Caco-2 (cell line): Measurements from ENCODE around the gene FAAP20. TPM values are rescaled to one million over a fixed set of nuclear protein-coding genes. Genes with fewer than 3 reads are reported as not detected.

Experiments
- BruUV-seq: library from RNA; stranded (reverse); fragments of 400-500 nt; replicated peaks from 2 replicates; lab custom pipeline; 2021; lab: Mats Ljungman, UMichigan
- CTCF ChIA-PET: fragments of 300-600 bp; sonication (Branson Sonifier 250); formaldehyde crosslinking; loops from one replicate; lab custom pipeline; 2022; ENCODE audit warnings: antibody characterized with exemption; lab: Charles Lee
- POLR2A ChIA-PET: fragments of 300-600 bp; sonication (Branson Sonifier 250); formaldehyde crosslinking; loops from one replicate; lab custom pipeline; 2022; ENCODE audit warnings: antibody characterized with exemption; lab: Charles Lee
- DNase-seq, 2 experiments: peaks; one replicate each; pipeline versions ENCODE4 v3.0.0 to v3.0.0-alpha.2; 2020 to 2022
- H3K27me3 ChIP-seq: replicated peaks from 2 replicates; pipeline ENCODE4 v1.6.0; 2011; ENCODE audit warnings: low read length; ENCODE audit not compliant: control insufficient read depth, insufficient read depth
- H3K36me3 ChIP-seq: 2 replicates; pipeline ENCODE4 v1.5.1; 2011; ENCODE audit warnings: low read length; ENCODE audit not compliant: control insufficient read depth, insufficient read depth
- H3K4me1 ChIP-seq: fragments of 250-450 bp; sonication (Bioruptor Pico); 2 replicates; pipeline ENCODE4 v1.5.1; 2020; ENCODE audit warnings: mild to moderate bottlenecking
- H3K4me3 ChIP-seq: 2 replicates; pipeline ENCODE4 v1.5.1; 2011; ENCODE audit warnings: low read depth, mild to moderate bottlenecking, control low read depth, low read length
- H3K9me3 ChIP-seq: fragments of 250-450 bp; sonication (Bioruptor Pico); 2 replicates; pipeline ENCODE4 v1.5.1; 2020; ENCODE audit warnings: mild to moderate bottlenecking, moderate library complexity
- H3K27ac Mint-ChIP-seq: one replicate; pipeline ENCODE4 v1.8.0; 2022; ENCODE audit warnings: mixed read lengths; ENCODE audit not compliant: unreplicated experiment
- H3K27me3 Mint-ChIP-seq: one replicate; pipeline ENCODE4 v1.8.0; 2022; ENCODE audit warnings: mixed read lengths; ENCODE audit not compliant: insufficient read depth, unreplicated experiment
- H3K36me3 Mint-ChIP-seq: one replicate; pipeline ENCODE4 v1.8.0; 2022; ENCODE audit warnings: mild to moderate bottlenecking, mixed read lengths; ENCODE audit not compliant: insufficient read depth, unreplicated experiment
- H3K4me1 Mint-ChIP-seq: one replicate; pipeline ENCODE4 v1.8.0; 2022; ENCODE audit warnings: low read depth, mixed read lengths; ENCODE audit not compliant: unreplicated experiment
- H3K4me3 Mint-ChIP-seq: one replicate; pipeline ENCODE4 v1.8.0; 2022; ENCODE audit warnings: mild to moderate bottlenecking, moderate library complexity, mixed read lengths; ENCODE audit not compliant: unreplicated experiment
- H3K9me3 Mint-ChIP-seq: one replicate; pipeline ENCODE4 v1.8.0; 2022; ENCODE audit warnings: mixed read lengths; ENCODE audit not compliant: unreplicated experiment
- CTCF ChIP-seq, 2 experiments: fragments of 200-600 bp in 1 of 2; IDR thresholded peaks; 1 replicate in 1 of 2; 2 replicates in 1 of 2; pipeline versions ENCODE4 v1.5.1 to v1.8.0; 2011 to 2022; ENCODE audit warnings: antibody characterized with exemption in 1 of 2, control low read depth in 1 of 2, inconsistent platforms in 1 of 2, low read depth in 1 of 2, low read length in 1 of 2, mild to moderate bottlenecking in 1 of 2, moderate library complexity in 1 of 2; ENCODE audit not compliant: insufficient read depth in 1 of 2, severe bottlenecking in 1 of 2, unreplicated experiment in 1 of 2
- intact Hi-C: fragments of 100-400 bp; cut with micrococcal nuclease; formaldehyde crosslinking; loops from one replicate; pipeline ENCODE4 v1.10.0; 2022; ENCODE audit not compliant: unreplicated experiment
- total RNA-seq: library from RNA; stranded (reverse); gene quantifications from 2 replicates; pipeline ENCODE4 v1.2.3, GENCODE V29; 2022

FAAP20 gene
- total RNA-seq, 1 experiment from 2014 or later = 72.4 TPM

GRCh38 chr1:2186901-2187300 lies 7.7 kb downstream of the FAAP20 start:
- ChIA-PET POLR2A (no interaction called here), CTCF (no interaction called here)
- Histone ChIP-seq H3K9me3 (no peaks in the 10 kb centered on the region), H3K4me3 (no peak overlapping the region), H3K36me3 (no peaks in the 10 kb centered on the region; the same call in 1 of the 2 replicates), H3K4me1 (no peaks in the 10 kb centered on the region; the same call in 1 of the 2 replicates), H3K27me3 (no peaks in the 10 kb centered on the region)
- no peak overlapping the region for H3K27ac Mint-ChIP-seq
- H3K36me3 Mint-ChIP-seq = peaks cover 42% of the 10 kb centered on the region
- H3K27me3 Mint-ChIP-seq = no peaks in the 10 kb centered on the region
- no TSS peak for BruUV-seq
- no peak for TF ChIP-seq CTCF (IDR thresholded peaks at IDR 0.05; ENCODE audit: insufficient read depth in 1 of 2, low read depth in 1 of 2, low read length in 1 of 2, severe bottlenecking in 1 of 2, unreplicated experiment in 1 of 2)
- DNase-seq = no peak
- intact Hi-C loops = no loop called here
- H3K4me3 Mint-ChIP-seq = no peak overlapping the region
- no peaks in the 10 kb centered on the region for H3K4me1 Mint-ChIP-seq
- H3K9me3 Mint-ChIP-seq = no peaks in the 10 kb centered on the region

- Mint-ChIP-seq H3K4me3 (no peak overlapping the region), H3K4me1 (no peaks in the 10 kb centered on the region), H3K36me3 (peaks cover 42% of the 10 kb centered on the region), H3K9me3 (no peaks in the 10 kb centered on the region), H3K27me3 (no peaks in the 10 kb centered on the region), H3K27ac (no peak overlapping the region)
- BruUV-seq = no TSS peak
- intact Hi-C loops = no loop called here
- no peak for DNase-seq
- TF ChIP-seq CTCF (IDR thresholded peaks at IDR 0.05; ENCODE audit: insufficient read depth in 1 of 2, low read depth in 1 of 2, low read length in 1 of 2, severe bottlenecking in 1 of 2, unreplicated experiment in 1 of 2) = no peak
- Histone ChIP-seq H3K27me3 (no peaks in the 10 kb centered on the region), H3K9me3 (no peaks in the 10 kb centered on the region), H3K36me3 (no peaks in the 10 kb centered on the region; the same call in 1 of the 2 replicates), H3K4me1 (no peaks in the 10 kb centered on the region; the same call in 1 of the 2 replicates), H3K4me3 (no peak overlapping the region)
- POLR2A ChIA-PET = no interaction called here
- CTCF ChIA-PET = no interaction called here
Observed at GRCh38 chr1:2185880-2186855, 8.4 kb downstream of the FAAP20 start.

GRCh38 chr1:2184934-2185333 lies 9.6 kb downstream of the FAAP20 start:
- ChIA-PET POLR2A (no interaction called here), CTCF (no interaction called here)
- Mint-ChIP-seq H3K27ac (no peak overlapping the region), H3K4me3 (no peak overlapping the region), H3K36me3 (peaks cover 40% of the 10 kb centered on the region), H3K4me1 (no peaks in the 10 kb centered on the region), H3K27me3 (no peaks in the 10 kb centered on the region), H3K9me3 (no peaks in the 10 kb centered on the region)
- TSS peak; percentile 63 for BruUV-seq
- TF ChIP-seq CTCF (IDR thresholded peaks at IDR 0.05; ENCODE audit: insufficient read depth in 1 of 2, low read depth in 1 of 2, low read length in 1 of 2, severe bottlenecking in 1 of 2, unreplicated experiment in 1 of 2) = no peak
- intact Hi-C loops = no loop called here
- Histone ChIP-seq H3K9me3 (no peaks in the 10 kb centered on the region), H3K4me3 (no peak overlapping the region), H3K27me3 (no peaks in the 10 kb centered on the region), H3K4me1 (no peaks in the 10 kb centered on the region; the same call in 1 of the 2 replicates), H3K36me3 (no peaks in the 10 kb centered on the region)
- DNase-seq = no peak
